Endothelial cell of umbilical vein (primary cell): ENCODE data around the gene IL31RA. TPM values are rescaled to one million over a fixed set of nuclear protein-coding genes. Genes with fewer than 3 reads are reported as not detected.
A peak's percentile ranks its signal among the peaks of the same experiment; 100 is the strongest.

Experiments
- BruUV-seq: library from RNA; stranded (reverse); fragments of 400-500 nt; replicated peaks from 2 replicates; lab custom pipeline; 2021; lab: Mats Ljungman, UMichigan
- CTCF ChIA-PET: fragments of 300-600, 350-600 bp; sonication (Branson Sonifier 250); formaldehyde crosslinking; loops from one replicate; lab custom pipeline; 2021; ENCODE audit warnings: antibody characterized with exemption, inconsistent platforms; lab: Charles Lee
- POLR2A ChIA-PET: fragments of 300-600, 350-600 bp; sonication (Branson Sonifier 250); formaldehyde crosslinking; loops from one replicate; lab custom pipeline; 2021; ENCODE audit warnings: antibody characterized with exemption, inconsistent platforms; lab: Charles Lee
- DNase-seq: peaks from one replicate; pipeline ENCODE4 v3.0.0-alpha.2; 2011; ENCODE audit warnings: low read depth, low spot score
- FAIRE-seq: peaks from 2 replicates; lab custom pipeline; 2011; peaks lifted over from hg19 to GRCh38; lab: Jason Lieb, UNC
- H2AFZ ChIP-seq: 2 replicates; pipeline ENCODE4 v1.6.0; 2012; ENCODE audit warnings: low read depth, low read length, control low read depth, inconsistent platforms
- H3K27ac ChIP-seq: 2 replicates; pipeline ENCODE4 v1.5.1; 2011; ENCODE audit warnings: low read depth, mild to moderate bottlenecking, control low read depth, low read length, moderate library complexity; ENCODE audit not compliant: insufficient read depth
- H3K27me3 ChIP-seq, 2 experiments: 2 replicates each; pipeline versions ENCODE4 v1.6.0 to v1.6.1; 2011; ENCODE audit warnings: low read length in 2 of 2, mixed read lengths in 1 of 2; ENCODE audit not compliant: control insufficient read depth in 2 of 2, insufficient read depth in 2 of 2
- H3K36me3 ChIP-seq, 2 experiments: 2 replicates in 1 of 2; 3 replicates in 1 of 2; pipeline ENCODE4 v1.5.1; 2011; ENCODE audit warnings: low read length in 2 of 2, mild to moderate bottlenecking in 1 of 2, moderate library complexity in 1 of 2; ENCODE audit not compliant: control insufficient read depth in 2 of 2, insufficient read depth in 2 of 2; ENCODE audit errors: extremely low read depth in 1 of 2
- H3K4me1 ChIP-seq: 3 replicates; pipeline ENCODE4 v1.5.1; 2011; ENCODE audit warnings: mild to moderate bottlenecking, low read length; ENCODE audit not compliant: control insufficient read depth, insufficient read depth; ENCODE audit errors: extremely low read depth
- H3K4me2 ChIP-seq: 2 replicates; pipeline ENCODE4 v1.6.1; 2011; ENCODE audit warnings: low read length, control low read depth, mixed read lengths; ENCODE audit not compliant: insufficient read depth
- H3K4me3 ChIP-seq, 3 experiments: fragments of 200-600 bp in 1 of 3; sonication (generic), shearing (Covaris generic) in 1 of 3; replicated peaks in 1 of 3; 2 replicates each; pipeline ENCODE4 v1.5.1; 2011 to 2016; ENCODE audit warnings: control low read depth in 3 of 3, low read length in 3 of 3, mild to moderate bottlenecking in 2 of 3, inconsistent platforms in 1 of 3, low read depth in 1 of 3, moderate library complexity in 1 of 3; ENCODE audit not compliant: insufficient read depth in 1 of 3
- H3K79me2 ChIP-seq: 2 replicates; pipeline ENCODE4 v1.6.0; 2012; ENCODE audit warnings: low read length, inconsistent platforms; ENCODE audit not compliant: control insufficient read depth, insufficient read depth
- H3K9ac ChIP-seq: replicated peaks from 2 replicates; pipeline ENCODE3; 2011; ENCODE audit warnings: low read length, control low read depth; ENCODE audit not compliant: insufficient read depth; ENCODE audit errors: extremely low read depth
- H3K9me1 ChIP-seq: replicated peaks from 3 replicates; pipeline ENCODE4 v1.6.0; 2011; ENCODE audit warnings: mild to moderate bottlenecking, low read length; ENCODE audit not compliant: control insufficient read depth, insufficient read depth; ENCODE audit errors: extremely low read depth
- H3K9me3 ChIP-seq: replicated peaks from 2 replicates; pipeline ENCODE4 v1.5.1; 2012; ENCODE audit warnings: low read length, inconsistent platforms; ENCODE audit not compliant: control insufficient read depth, insufficient read depth
- H4K20me1 ChIP-seq: replicated peaks from 2 replicates; pipeline ENCODE3; 2011; ENCODE audit warnings: mild to moderate bottlenecking, low read length; ENCODE audit not compliant: control insufficient read depth, insufficient read depth; ENCODE audit errors: extremely low read depth
- CTCF ChIP-seq, 2 donors: IDR thresholded peaks; 1 replicate in 1 of 2; 2 replicates in 1 of 2; pipeline ENCODE4 v1.5.1; 2011; ENCODE audit warnings: low read length in 2 of 2, mild to moderate bottlenecking in 2 of 2, moderate library complexity in 2 of 2, control low read depth in 1 of 2, inconsistent platforms in 1 of 2, low read depth in 1 of 2; ENCODE audit not compliant: insufficient read depth in 1 of 2; ENCODE audit errors: extremely low read depth in 1 of 2
- EZH2 ChIP-seq: IDR thresholded peaks from 2 replicates; pipeline ENCODE4 v1.6.1; 2012; ENCODE audit warnings: borderline replicate concordance, low read depth, mild to moderate bottlenecking, moderate library complexity, low read length, inconsistent platforms; ENCODE audit not compliant: severe bottlenecking
- FOS ChIP-seq: IDR thresholded peaks from 2 replicates; pipeline ENCODE4 v1.6.1; 2011; ENCODE audit warnings: mild to moderate bottlenecking, low read length, moderate library complexity, borderline replicate concordance; ENCODE audit not compliant: insufficient read depth
- GATA2 ChIP-seq: IDR thresholded peaks from 2 replicates; pipeline ENCODE4 v1.7.0; 2011; ENCODE audit warnings: low read depth, mild to moderate bottlenecking, moderate library complexity, mixed read lengths, low read length; ENCODE audit not compliant: insufficient read length, insufficient read depth
- JUN ChIP-seq: IDR thresholded peaks from 2 replicates; pipeline ENCODE4 v1.6.1; 2011; ENCODE audit warnings: borderline replicate concordance, low read depth; ENCODE audit not compliant: insufficient read length, insufficient read depth
- MYC ChIP-seq: IDR thresholded peaks from one replicate; pipeline ENCODE4 v1.6.1; 2011; ENCODE audit warnings: mild to moderate bottlenecking, low read depth, low read length
- POLR2A ChIP-seq: IDR thresholded peaks from 2 replicates; pipeline ENCODE4 v1.6.1; 2012; ENCODE audit warnings: low read depth, mild to moderate bottlenecking, control low read depth, low read length
- POLR2AphosphoS5 ChIP-seq: IDR thresholded peaks from 2 replicates; pipeline ENCODE4 v1.6.1; 2012; ENCODE audit warnings: low read depth, mild to moderate bottlenecking, control low read depth, low read length, moderate library complexity; ENCODE audit not compliant: insufficient read depth
- dilution Hi-C: fragments of 300-500 bp; cut with MboI; formaldehyde crosslinking; loops from one replicate; pipeline ENCODE4 v1.15.0; 2019; ENCODE audit warnings: low sequenced_read_pairs; ENCODE audit not compliant: extremely low pct_ligation_motif_present
- intact Hi-C: fragments of 100-400 bp; cut with micrococcal nuclease; formaldehyde crosslinking; loops from one replicate; pipeline ENCODE4 v1.10.0; 2022
- polyA plus RNA-seq, 4 experiments: library from polyadenylated mRNA; depleted of rRNA in 3 of 4; stranded (reverse) in 3 of 4; unstranded in 1 of 4; fragments of >200 nt; gene quantifications; 2 replicates each; pipeline versions ENCODE4 v1.2.1 to v1.2.3, GENCODE V29; 2011 to 2012; ENCODE audit warnings: missing spikeins in 1 of 4
- total RNA-seq: library from RNA; stranded (reverse); gene quantifications from 2 replicates; pipeline ENCODE4 v1.2.3, GENCODE V29; 2021
- TF ChIP-seq, protein P1 (sequence below): IDR thresholded peaks from 2 replicates; pipeline ENCODE4 v1.6.1; 2011; ENCODE audit not compliant: insufficient read depth, insufficient read length

The IL31RA gene
- total and polyA plus RNA-seq, 2 donors (not counting 3 experiments of a cell fraction or from before 2014, with no cell fraction given): 0.14 to 0.75 TPM

DNA sequence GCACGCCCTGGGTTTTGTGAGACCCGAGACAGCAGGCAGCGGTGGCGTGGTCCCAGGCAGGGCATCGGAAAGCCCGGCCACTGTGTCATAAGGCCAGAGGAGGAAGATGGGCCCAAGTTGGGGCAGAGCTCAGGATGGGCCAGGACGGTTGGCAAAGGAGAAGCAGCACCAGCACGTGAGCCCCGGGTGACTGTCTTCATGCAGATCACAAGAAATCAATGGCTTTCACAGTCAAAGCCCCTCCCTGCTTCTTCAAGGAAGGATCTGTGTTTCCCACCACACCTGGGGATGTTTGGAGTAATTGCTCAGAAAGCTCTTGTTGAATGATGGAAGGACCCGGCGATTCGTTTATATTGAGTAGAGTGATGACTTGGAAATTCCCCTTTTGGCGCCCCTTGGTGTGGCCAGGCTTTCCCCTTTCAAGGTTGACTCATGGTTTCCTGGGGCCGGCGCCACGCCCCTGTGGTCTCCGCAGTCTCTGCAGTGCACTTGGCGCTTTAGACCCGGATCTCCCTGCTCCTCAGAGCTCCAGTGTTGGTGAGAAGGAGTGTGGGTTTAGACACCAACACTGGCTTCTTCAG lies 52.1 kb downstream of the IL31RA start:
- FAIRE-seq: no peak
- no peak overlapping the region for H3K4me3 ChIP-seq
- ChIA-PET POLR2A (no interaction called here), CTCF (interaction anchor here (1.3 kb wide), 2 partner anchors 9 to 34 kb away, joined by 4 to 7 read pairs; no protein-coding TSS in a partner anchor)
- H3K27ac ChIP-seq: no peak overlapping the region
- no peak overlapping the region for H3K4me2 ChIP-seq
- H3K36me3 ChIP-seq: no peaks in the 10 kb centered on the region
- no peaks in the 10 kb centered on the region for H3K27me3 ChIP-seq
- H3K9me3 ChIP-seq: no peaks in the 10 kb centered on the region
- no peak overlapping the region for H2AFZ ChIP-seq
- no peaks in the 10 kb centered on the region for H4K20me1 ChIP-seq
- no peaks in the 10 kb centered on the region for H3K79me2 ChIP-seq
- TF ChIP-seq JUN (no peak), FOS (no peak), GATA2 (no peak), POLR2AphosphoS5 (no peak), POLR2A (no peak)
- TF ChIP-seq, protein P1, sequence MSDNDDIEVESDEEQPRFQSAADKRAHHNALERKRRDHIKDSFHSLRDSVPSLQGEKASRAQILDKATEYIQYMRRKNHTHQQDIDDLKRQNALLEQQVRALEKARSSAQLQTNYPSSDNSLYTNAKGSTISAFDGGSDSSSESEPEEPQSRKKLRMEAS: no peak
- dilution Hi-C loops (no loop called here), intact Hi-C loops (no loop called here)
- no TSS peak for BruUV-seq
- no peak overlapping the region for H3K9ac ChIP-seq
- no peaks in the 10 kb centered on the region for H3K4me1 ChIP-seq
- DNase-seq: peak; percentile 26
- no peaks in the 10 kb centered on the region for H3K9me1 ChIP-seq

GRCh38 chr5:55904152-55904551 lies 53.0 kb downstream of the IL31RA start:
- Histone ChIP-seq H3K4me1 (no peaks in the 10 kb centered on the region), H3K27ac (no peak overlapping the region), H3K27me3 (no peaks in the 10 kb centered on the region), H3K79me2 (no peaks in the 10 kb centered on the region), H3K36me3 (no peaks in the 10 kb centered on the region), H4K20me1 (no peaks in the 10 kb centered on the region), H3K9me3 (no peaks in the 10 kb centered on the region), H3K4me2 (no peak overlapping the region), H3K9me1 (no peaks in the 10 kb centered on the region), H2AFZ (no peak overlapping the region), H3K4me3 (no peak overlapping the region), H3K9ac (no peak overlapping the region)
- FAIRE-seq (peak; percentile 70), DNase-seq (peak; percentile 48)
- no peak for TF ChIP-seq POLR2AphosphoS5
- TF ChIP-seq CTCF (IDR thresholded peaks at IDR 0.05; ENCODE audit: extremely low read depth in 1 of 2, insufficient read depth in 1 of 2, low read depth in 1 of 2, low read length in 2 of 2): no peak
- no peak for TF ChIP-seq JUN
- TF ChIP-seq FOS: no peak
- no peak for TF ChIP-seq EZH2
- TF ChIP-seq POLR2A: no peak
- no peak for TF ChIP-seq GATA2
- TF ChIP-seq MYC: no peak
- TF ChIP-seq, protein P1: no peak
- ChIA-PET CTCF (interaction anchor here (1.0 to 1.3 kb wide), 3 partner anchors 8 to 35 kb away, joined by 3 to 7 read pairs (median 4); no protein-coding TSS in a partner anchor), POLR2A (no interaction called here)
- dilution Hi-C loops (no loop called here), intact Hi-C loops (no loop called here)
- no TSS peak for BruUV-seq
